ENCODE results near the gene TREM2.
"Not testable (repeated sequence)": the region's sequence is repeated elsewhere in the genome, so short reads cannot be mapped to it uniquely, and the experiment has no call there.

TREM2 gene

GRCh38 chr6:41135062-41135832, 27.7 kb downstream of the TREM2 start:
- TF ChIP-seq CTCF (IDR thresholded peaks at IDR 0.05; ENCODE audit: low read depth, low read length, missing control alignments) = no peak
- DNase-seq (ENCODE audit: low read depth) = no peak
- H3K4me3 ChIP-seq (ENCODE audit: low read depth, low read length) = no peak overlapping the region

GRCh38 chr6:41132254-41132653, 30.7 kb downstream of the TREM2 start:
- no peak for TF ChIP-seq CTCF (IDR thresholded peaks at IDR 0.05; ENCODE audit: low read depth, low read length, missing control alignments)
- no peak for DNase-seq (ENCODE audit: low read depth)
- H3K4me3 ChIP-seq (ENCODE audit: low read depth, low read length) = no peak overlapping the region

- no peak overlapping the region for H3K4me3 ChIP-seq (ENCODE audit: low read depth, low read length)
- DNase-seq (ENCODE audit: low read depth) = no peak
- no peak for TF ChIP-seq CTCF (IDR thresholded peaks at IDR 0.05; ENCODE audit: low read depth, low read length, missing control alignments)
Observed at GRCh38 chr6:41125282-41125681, 37.6 kb downstream of the TREM2 start.

DNA sequence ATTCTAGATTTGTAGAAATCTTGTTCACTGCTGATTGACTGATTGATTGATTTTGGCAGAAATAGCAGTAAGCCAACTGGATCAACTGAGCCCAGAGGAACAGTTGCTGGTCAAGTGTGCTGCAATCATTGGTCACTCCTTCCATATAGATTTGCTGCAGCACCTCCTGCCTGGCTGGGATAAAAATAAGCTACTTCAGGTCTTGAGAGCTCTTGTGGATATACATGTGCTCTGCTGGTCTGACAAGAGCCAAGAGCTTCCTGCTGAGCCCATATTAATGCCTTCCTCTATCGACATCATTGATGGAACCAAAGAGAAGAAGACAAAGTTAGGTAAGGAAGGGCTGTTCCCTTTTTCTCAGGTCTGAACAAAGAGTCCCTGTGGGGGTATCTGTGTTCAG, 40.0 kb downstream of the TREM2 start:
- no peak for TF ChIP-seq CTCF (IDR thresholded peaks at IDR 0.05; ENCODE audit: low read depth, low read length, missing control alignments)

DNA sequence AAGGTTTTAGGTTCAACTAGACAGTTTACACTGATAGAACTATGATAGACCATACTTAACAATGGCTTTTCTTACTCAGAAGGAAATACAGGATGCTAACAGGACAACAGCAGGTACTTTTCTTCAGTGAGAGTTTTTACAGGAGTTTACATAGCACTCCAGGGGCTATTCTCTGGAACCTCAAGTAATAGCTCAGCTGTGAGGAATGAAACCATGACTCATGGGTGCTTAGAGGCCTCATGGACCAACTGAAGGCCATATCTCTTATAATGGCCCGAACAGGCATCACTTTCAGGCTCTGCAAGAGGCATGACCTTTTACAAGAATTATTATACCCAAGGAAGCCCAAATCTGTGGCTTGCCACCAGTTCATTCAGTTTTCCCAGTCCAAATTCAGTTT, 40.5 kb downstream of the TREM2 start:
- no peak overlapping the region for H3K4me3 ChIP-seq (ENCODE audit: low read depth, low read length)
- no peak for DNase-seq (ENCODE audit: low read depth)
- no peak for TF ChIP-seq CTCF (IDR thresholded peaks at IDR 0.05; ENCODE audit: low read depth, low read length, missing control alignments)

More for the DNA sequence above, 40.0 kb downstream of the TREM2 start:
- H3K4me3 ChIP-seq (ENCODE audit: low read depth, low read length) = no peak overlapping the region
- no peak for DNase-seq (ENCODE audit: low read depth)

DNA sequence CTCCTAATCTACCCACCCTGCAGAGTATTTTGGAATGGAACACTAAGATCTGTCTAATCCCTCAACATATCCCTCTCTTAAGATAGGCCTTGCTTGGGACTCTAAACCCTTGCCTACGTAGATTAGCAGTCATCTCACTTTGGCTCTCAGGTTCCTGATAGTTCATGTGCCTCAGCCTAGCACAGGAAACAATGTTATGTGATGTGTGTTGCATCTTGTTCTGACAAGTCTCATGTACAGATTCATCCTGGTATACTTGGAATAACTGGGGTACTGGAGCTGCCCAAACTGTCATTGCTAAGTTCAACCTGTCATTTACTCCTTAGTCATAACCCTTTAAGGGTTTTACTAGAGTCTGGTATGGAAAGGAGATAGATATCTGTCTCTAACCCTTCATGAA, 42.9 kb downstream of the TREM2 start:
- no peak overlapping the region for H3K4me3 ChIP-seq (ENCODE audit: low read depth, low read length)
- DNase-seq (ENCODE audit: low read depth) = no peak
- no peak for TF ChIP-seq CTCF (IDR thresholded peaks at IDR 0.05; ENCODE audit: low read depth, low read length, missing control alignments)

GRCh38 chr6:41119508-41119907, 43.4 kb downstream of the TREM2 start:
- no peak for TF ChIP-seq CTCF (IDR thresholded peaks at IDR 0.05; ENCODE audit: low read depth, low read length, missing control alignments)
- no peak for DNase-seq (ENCODE audit: low read depth)
- no peak overlapping the region for H3K4me3 ChIP-seq (ENCODE audit: low read depth, low read length)

DNA sequence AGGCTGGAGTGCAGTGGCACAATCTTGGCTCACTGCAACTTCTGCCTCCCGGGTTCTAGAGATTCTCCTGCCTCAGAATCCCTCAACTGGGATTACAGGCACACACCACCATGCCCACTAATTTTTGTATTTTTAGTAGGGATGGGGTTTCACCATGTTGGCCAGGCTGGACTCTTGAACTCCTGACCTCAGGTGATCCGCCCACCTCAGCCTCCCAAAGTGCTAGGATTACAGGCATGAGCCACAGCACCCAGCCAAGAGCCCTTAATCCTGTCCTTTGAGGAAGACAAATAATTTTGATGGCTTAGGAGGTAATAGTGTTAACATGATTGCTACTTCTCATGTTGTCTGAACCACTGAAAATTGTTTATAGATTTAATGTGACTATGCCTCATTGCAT, 47.9 kb downstream of the TREM2 start:
- DNase-seq (ENCODE audit: low read depth); H3K4me3 ChIP-seq (ENCODE audit: low read depth, low read length): not testable (repeated sequence)

Data from GM12864 (cell line).